RWPE1 (cell line): ENCODE measurements around the gene INF2.

Source experiments
- CTCF ChIA-PET: fragments of 350-600 bp; sonication (Branson Sonifier 250); formaldehyde crosslinking; extraction: SDS; loops from one replicate; lab custom pipeline; 2021; lab: Yijun Ruan, JAX
- POLR2A ChIA-PET: fragments of 400-600 bp; formaldehyde crosslinking; extraction: SDS; loops from one replicate; lab custom pipeline; 2020; ENCODE audit warnings: antibody characterized with exemption; ENCODE audit not compliant: low non-redundant PET; lab: Yijun Ruan, JAX
- DNase-seq: peaks from one replicate; pipeline ENCODE4 v3.0.0; 2012; ENCODE audit warnings: low spot score
- H3K27ac ChIP-seq: fragments of 450-650 bp; 2 replicates; pipeline ENCODE4 v1.5.1; 2017
- TF ChIP-seq, protein P1 (sequence below): fragments of 450-650 bp; conservative IDR thresholded peaks from 2 replicates; pipeline ENCODE4 v1.5.1; 2017; ENCODE audit warnings: low read depth, mild to moderate bottlenecking

INF2 gene

GRCh38 chr14:104742586-104743455 is 53.4 kb downstream of the INF2 start:
- no peak for DNase-seq
- CTCF ChIA-PET: no interaction called here
- H3K27ac ChIP-seq: peak overlapping the region; percentile 94
- POLR2A ChIA-PET: no interaction called here
- TF ChIP-seq, protein P1, sequence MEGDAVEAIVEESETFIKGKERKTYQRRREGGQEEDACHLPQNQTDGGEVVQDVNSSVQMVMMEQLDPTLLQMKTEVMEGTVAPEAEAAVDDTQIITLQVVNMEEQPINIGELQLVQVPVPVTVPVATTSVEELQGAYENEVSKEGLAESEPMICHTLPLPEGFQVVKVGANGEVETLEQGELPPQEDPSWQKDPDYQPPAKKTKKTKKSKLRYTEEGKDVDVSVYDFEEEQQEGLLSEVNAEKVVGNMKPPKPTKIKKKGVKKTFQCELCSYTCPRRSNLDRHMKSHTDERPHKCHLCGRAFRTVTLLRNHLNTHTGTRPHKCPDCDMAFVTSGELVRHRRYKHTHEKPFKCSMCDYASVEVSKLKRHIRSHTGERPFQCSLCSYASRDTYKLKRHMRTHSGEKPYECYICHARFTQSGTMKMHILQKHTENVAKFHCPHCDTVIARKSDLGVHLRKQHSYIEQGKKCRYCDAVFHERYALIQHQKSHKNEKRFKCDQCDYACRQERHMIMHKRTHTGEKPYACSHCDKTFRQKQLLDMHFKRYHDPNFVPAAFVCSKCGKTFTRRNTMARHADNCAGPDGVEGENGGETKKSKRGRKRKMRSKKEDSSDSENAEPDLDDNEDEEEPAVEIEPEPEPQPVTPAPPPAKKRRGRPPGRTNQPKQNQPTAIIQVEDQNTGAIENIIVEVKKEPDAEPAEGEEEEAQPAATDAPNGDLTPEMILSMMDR: no peak

- no peak for DNase-seq
- ChIA-PET POLR2A (no interaction called here), CTCF (no interaction called here)
- TF ChIP-seq, protein P1: no peak
- H3K27ac ChIP-seq: peak overlapping the region; percentile 94
Measured at GRCh38 chr14:104743461-104744380, 54.3 kb downstream of the INF2 start.

GRCh38 chr14:104744484-104744883 is 55.1 kb downstream of the INF2 start:
- POLR2A ChIA-PET: no interaction called here
- CTCF ChIA-PET: interaction anchor here (1.3 kb wide), 1 partner anchor 21 kb away, joined by 5 read pairs; no protein-coding TSS in a partner anchor

DNA sequence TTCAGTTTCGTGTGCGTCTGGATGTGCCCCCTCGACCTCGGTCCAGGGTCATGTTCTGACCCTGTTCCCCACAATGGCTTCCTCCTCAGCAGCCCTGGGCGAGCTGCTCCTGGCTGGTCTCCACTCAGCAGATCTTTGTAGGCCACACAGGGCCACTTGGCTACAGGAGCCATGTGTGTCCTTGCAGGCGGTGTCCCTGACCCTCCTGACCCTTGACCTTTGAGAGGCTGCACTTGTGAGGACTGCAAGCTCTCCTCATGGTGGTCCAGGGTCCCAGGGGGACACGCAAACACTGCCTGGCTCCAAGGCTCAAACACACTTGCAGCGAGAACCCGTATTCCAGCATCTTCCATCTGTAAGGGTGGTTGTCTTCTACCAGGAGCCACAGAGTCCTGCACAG is 56.0 kb downstream of the INF2 start:
- TF ChIP-seq, protein P1: no peak
- DNase-seq: no peak
- ChIA-PET CTCF (interaction anchor here (1.3 kb wide), 2 partner anchors 14 to 22 kb away, joined by 4 to 5 read pairs; no protein-coding TSS in a partner anchor), POLR2A (no interaction called here)
- H3K27ac ChIP-seq: peak overlapping the region; percentile 94

More at GRCh38 chr14:104744484-104744883, 55.1 kb downstream of the INF2 start:
- TF ChIP-seq, protein P1: no peak
- no peak for DNase-seq
- H3K27ac ChIP-seq: peak overlapping the region; percentile 94

GRCh38 chr14:104746071-104746545 is 56.7 kb downstream of the INF2 start:
- ChIA-PET CTCF (interaction anchor here (1.3 kb wide), 2 partner anchors 15 to 23 kb away, joined by 4 to 5 read pairs; no protein-coding TSS in a partner anchor), POLR2A (no interaction called here)
- H3K27ac ChIP-seq: peak overlapping the region; percentile 94
- TF ChIP-seq, protein P1: no peak
- no peak for DNase-seq

DNA sequence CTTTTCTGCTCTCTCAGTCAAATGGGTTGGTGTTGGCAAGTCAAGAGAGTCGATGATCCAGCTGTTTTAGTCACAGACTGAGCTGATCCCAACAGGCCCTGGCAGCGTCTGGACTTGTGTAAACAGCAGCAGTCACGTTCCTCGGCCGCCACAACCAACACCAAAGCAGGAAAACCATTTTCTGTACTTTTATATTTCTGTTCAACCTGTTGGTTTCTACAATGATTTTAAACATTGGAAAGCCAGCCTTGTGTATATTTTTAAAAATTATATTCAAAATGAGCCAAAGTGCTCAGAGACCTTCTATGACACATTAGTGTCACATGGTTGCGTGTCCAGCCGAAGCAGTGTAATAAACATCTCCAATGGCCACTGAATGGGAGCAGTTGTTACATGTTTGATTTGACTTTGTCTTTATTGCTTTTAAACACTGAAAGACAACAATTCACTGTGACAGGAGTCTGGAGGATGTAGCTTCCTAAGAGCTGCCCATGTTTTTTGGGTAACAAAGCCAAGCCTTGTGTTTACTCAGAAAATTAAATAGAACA is 57.6 kb downstream of the INF2 start:
- no peak for DNase-seq
- H3K27ac ChIP-seq: peak overlapping the region; percentile 94
- CTCF ChIA-PET: interaction anchor here (3.8 kb wide), 1 partner anchor 24 kb away, joined by 28 read pairs; the partner anchor contains the start of gene ADSS1
- POLR2A ChIA-PET: interaction anchor here (0.9 kb wide), 1 partner anchor 10 kb away, joined by 4 read pairs; no protein-coding TSS in a partner anchor
- TF ChIP-seq, protein P1: no peak
